CD14-positive monocyte (primary cell): ENCODE results near the gene GGT5. TPM values are rescaled to one million over a fixed set of nuclear protein-coding genes. Genes with fewer than 3 reads are reported as not detected.

Experiments used
- DNase-seq, 3 donors: peaks; one replicate each; pipeline ENCODE4 v3.0.0-alpha.2; 2011 to 2022
- H2AFZ ChIP-seq: 2 replicates; pipeline ENCODE4 v1.6.0; 2012; ENCODE audit warnings: mild to moderate bottlenecking, low read depth, low read length, inconsistent platforms; ENCODE audit not compliant: insufficient read depth, poor library complexity, severe bottlenecking
- H3K27ac ChIP-seq, 2 donors: 1 replicate in 1 of 2; 2 replicates in 1 of 2; pipeline ENCODE4 v1.5.1; 2012 to 2013; ENCODE audit warnings: low read length in 2 of 2, control low read depth in 1 of 2, inconsistent platforms in 1 of 2, low read depth in 1 of 2, mild to moderate bottlenecking in 1 of 2
- H3K27me3 ChIP-seq, 2 donors: one replicate each; pipeline versions ENCODE4 v1.6.0 to v1.6.1; 2011 to 2013; ENCODE audit warnings: low read length in 2 of 2; ENCODE audit not compliant: control insufficient read depth in 2 of 2, insufficient read depth in 2 of 2
- H3K36me3 ChIP-seq, 2 donors: replicated peaks in 1 of 2; 1 replicate in 1 of 2; 2 replicates in 1 of 2; pipeline versions ENCODE4 v1.5.1 to v1.6.1; 2012 to 2013; ENCODE audit warnings: low read length in 2 of 2, control low read depth in 1 of 2, inconsistent platforms in 1 of 2, mild to moderate bottlenecking in 1 of 2; ENCODE audit not compliant: insufficient read depth in 2 of 2, control insufficient read depth in 1 of 2
- H3K4me1 ChIP-seq, 2 donors: 1 replicate in 1 of 2; 2 replicates in 1 of 2; pipeline versions ENCODE4 v1.5.1 to v1.6.1; 2012 to 2013; ENCODE audit warnings: low read length in 2 of 2, control low read depth in 1 of 2, inconsistent platforms in 1 of 2, mild to moderate bottlenecking in 1 of 2, moderate library complexity in 1 of 2; ENCODE audit not compliant: insufficient read depth in 2 of 2, control insufficient read depth in 1 of 2
- H3K4me2 ChIP-seq: replicated peaks from 2 replicates; pipeline ENCODE3; 2012; ENCODE audit warnings: low read length, moderate library complexity, mild to moderate bottlenecking; ENCODE audit not compliant: poor library complexity, severe bottlenecking; ENCODE audit errors: extremely low read depth
- H3K4me3 ChIP-seq, 3 experiments: fragments of 200-600 bp in 1 of 3; sonication (generic) in 1 of 3; replicated peaks in 1 of 3; 1 replicate in 2 of 3; 2 replicates in 1 of 3; pipeline ENCODE4 v1.5.1; 2011 to 2013; ENCODE audit warnings: low read length in 3 of 3, mild to moderate bottlenecking in 3 of 3, control low read depth in 2 of 3, low read depth in 2 of 3, inconsistent platforms in 1 of 3, moderate library complexity in 1 of 3
- H3K79me2 ChIP-seq: 2 replicates; pipeline ENCODE4 v1.6.0; 2012; ENCODE audit warnings: mild to moderate bottlenecking, control low read depth, inconsistent platforms, low read length, moderate library complexity; ENCODE audit not compliant: insufficient read depth
- H3K9ac ChIP-seq: 2 replicates; pipeline ENCODE4 v1.6.0; 2017; ENCODE audit warnings: low read length, mild to moderate bottlenecking; ENCODE audit not compliant: insufficient read depth, poor library complexity, severe bottlenecking
- H3K9me3 ChIP-seq, 2 donors: replicated peaks in 1 of 2; 1 replicate in 1 of 2; 2 replicates in 1 of 2; pipeline versions ENCODE4 v1.5.1 to v1.6.1; 2012 to 2013; ENCODE audit warnings: low read length in 2 of 2, control low read depth in 1 of 2; ENCODE audit not compliant: control insufficient read depth in 1 of 2, insufficient read depth in 1 of 2
- H4K20me1 ChIP-seq: 2 replicates; pipeline ENCODE4 v1.6.0; 2012; ENCODE audit warnings: mild to moderate bottlenecking, low read length, control low read depth, moderate library complexity; ENCODE audit not compliant: insufficient read depth
- H3K27ac Mint-ChIP-seq, 7 donors: one replicate each; pipeline ENCODE4 v1.8.0; 2020; ENCODE audit warnings: mild to moderate bottlenecking in 7 of 7, mixed read lengths in 7 of 7, moderate library complexity in 6 of 7, inconsistent platforms in 2 of 7
- H3K27me3 Mint-ChIP-seq, 3 donors: one replicate each; pipeline ENCODE4 v1.8.0; 2021 to 2022; ENCODE audit warnings: low read depth in 3 of 3, mild to moderate bottlenecking in 3 of 3, mixed read lengths in 3 of 3, moderate library complexity in 3 of 3, inconsistent platforms in 1 of 3
- H3K36me3 Mint-ChIP-seq, 2 donors: one replicate each; pipeline ENCODE4 v1.8.0; 2020; ENCODE audit warnings: mixed read lengths in 2 of 2, inconsistent platforms in 1 of 2, mild to moderate bottlenecking in 1 of 2
- H3K4me1 Mint-ChIP-seq: one replicate; pipeline ENCODE4 v1.8.0; 2020; ENCODE audit warnings: mild to moderate bottlenecking, mixed read lengths
- H3K4me3 Mint-ChIP-seq, 2 donors: one replicate each; pipeline ENCODE4 v1.8.0; 2020; ENCODE audit warnings: mild to moderate bottlenecking in 2 of 2, mixed read lengths in 2 of 2, moderate library complexity in 1 of 2
- H3K9me3 Mint-ChIP-seq, 7 donors: one replicate each; pipeline ENCODE4 v1.8.0; 2020 to 2022; ENCODE audit warnings: mixed read lengths in 7 of 7, mild to moderate bottlenecking in 6 of 7, moderate library complexity in 6 of 7, inconsistent platforms in 2 of 7
- WGBS: methylation state at CpG from one replicate; pipeline ENCODE4 v1.1.5; 2013; ENCODE audit warnings: missing lambda C conversion rate; ENCODE audit not compliant: insufficient coverage; 5-methylcytosine and 5-hydroxymethylcytosine counted together
- intact Hi-C, 2 donors: fragments of 100-400 bp; cut with micrococcal nuclease; formaldehyde crosslinking; loops; one replicate each; pipeline versions ENCODE4 v1.15.0 to v1.15.1; 2023
- polyA plus RNA-seq, 3 donors: library from polyadenylated mRNA; depleted of rRNA in 1 of 3; unstranded in 2 of 3; stranded (reverse) in 1 of 3; fragments of 300-500 nt in 2 of 3; fragments of >200 nt in 1 of 3; fragmentation: Illumina TruSeq in 2 of 3; gene quantifications; 1 replicate in 2 of 3; 2 replicates in 1 of 3; pipeline ENCODE4 v1.2.3, GENCODE V29; 2012 to 2021
- TF ChIP-seq, protein P1 (sequence below): fragments of 200-600 bp; IDR thresholded peaks from one replicate; pipeline ENCODE4 v1.8.0; 2022; ENCODE audit warnings: antibody characterized with exemption, mild to moderate bottlenecking

Gene GGT5
- polyA plus RNA-seq, 3 donors = 0.26 to 0.41 TPM; not detected in 1

DNA sequence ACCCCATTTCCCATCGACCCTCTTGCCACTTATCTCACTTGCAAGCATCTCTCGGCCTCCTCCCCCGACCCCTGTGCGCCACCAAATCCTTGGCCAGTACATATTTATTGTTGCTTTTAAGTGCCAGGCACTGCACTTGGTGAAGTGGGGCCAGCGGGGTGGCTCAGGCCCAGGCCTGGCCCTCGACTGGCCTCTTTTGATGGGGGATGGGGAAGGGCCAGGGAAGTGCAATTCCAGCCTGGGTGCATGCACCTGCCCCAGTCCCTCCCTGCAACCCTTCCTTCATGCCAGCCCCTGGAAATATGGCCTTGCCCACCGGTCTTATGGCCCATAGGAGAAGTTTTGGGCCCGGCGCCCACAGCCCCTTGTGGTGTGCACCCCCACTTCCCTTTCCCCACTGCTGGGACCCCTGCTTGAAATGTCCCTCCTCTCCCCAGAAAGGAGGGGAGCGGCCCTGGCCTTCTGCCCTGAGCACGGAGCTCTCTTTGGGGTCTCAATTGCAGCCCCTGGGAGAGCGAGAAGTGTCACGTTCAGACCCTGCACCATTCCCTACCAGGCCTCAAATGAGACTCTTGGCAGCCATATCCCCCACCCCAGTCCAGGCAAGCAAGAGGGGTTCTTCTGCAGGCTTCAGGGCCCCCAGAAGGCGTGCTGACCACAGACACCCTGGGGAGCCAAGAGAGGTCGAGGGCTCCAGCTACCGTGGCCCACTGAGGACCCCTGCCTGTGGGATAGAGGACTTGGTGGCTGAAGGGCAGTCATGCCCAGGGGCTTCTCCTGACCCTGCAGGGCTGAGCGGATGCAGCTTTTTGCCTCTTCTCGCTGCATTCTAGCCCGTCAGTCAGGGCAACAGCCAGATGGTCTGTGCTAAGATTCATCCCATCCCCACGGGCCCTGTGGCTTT lies 62.6 kb downstream of the GGT5 start:
- Histone ChIP-seq H3K27ac (no peak overlapping the region), H2AFZ (no peak overlapping the region), H3K4me1 (no peaks in the 10 kb centered on the region), H3K9ac (no peak overlapping the region), H3K27me3 (no peaks in the 10 kb centered on the region), H4K20me1 (no peaks in the 10 kb centered on the region), H3K36me3 (peaks cover 13 to 14% of the 10 kb centered on the region in 2 donors), H3K4me3 (no peak overlapping the region), H3K4me2 (no peak overlapping the region), H3K9me3 (no peaks in the 10 kb centered on the region), H3K79me2 (no peaks in the 10 kb centered on the region)
- Mint-ChIP-seq H3K4me1 (no peaks in the 10 kb centered on the region), H3K27ac (no peak overlapping the region), H3K4me3 (no peak overlapping the region), H3K9me3 (no peaks in the 10 kb centered on the region), H3K27me3 (peaks cover 0 to 1% (median 0%) of the 10 kb centered on the region in 3 donors), H3K36me3 (peaks cover 7 to 12% of the 10 kb centered on the region in 2 donors)
- DNase-seq = no peak
- intact Hi-C loops = no loop called here
- TF ChIP-seq, protein P1, sequence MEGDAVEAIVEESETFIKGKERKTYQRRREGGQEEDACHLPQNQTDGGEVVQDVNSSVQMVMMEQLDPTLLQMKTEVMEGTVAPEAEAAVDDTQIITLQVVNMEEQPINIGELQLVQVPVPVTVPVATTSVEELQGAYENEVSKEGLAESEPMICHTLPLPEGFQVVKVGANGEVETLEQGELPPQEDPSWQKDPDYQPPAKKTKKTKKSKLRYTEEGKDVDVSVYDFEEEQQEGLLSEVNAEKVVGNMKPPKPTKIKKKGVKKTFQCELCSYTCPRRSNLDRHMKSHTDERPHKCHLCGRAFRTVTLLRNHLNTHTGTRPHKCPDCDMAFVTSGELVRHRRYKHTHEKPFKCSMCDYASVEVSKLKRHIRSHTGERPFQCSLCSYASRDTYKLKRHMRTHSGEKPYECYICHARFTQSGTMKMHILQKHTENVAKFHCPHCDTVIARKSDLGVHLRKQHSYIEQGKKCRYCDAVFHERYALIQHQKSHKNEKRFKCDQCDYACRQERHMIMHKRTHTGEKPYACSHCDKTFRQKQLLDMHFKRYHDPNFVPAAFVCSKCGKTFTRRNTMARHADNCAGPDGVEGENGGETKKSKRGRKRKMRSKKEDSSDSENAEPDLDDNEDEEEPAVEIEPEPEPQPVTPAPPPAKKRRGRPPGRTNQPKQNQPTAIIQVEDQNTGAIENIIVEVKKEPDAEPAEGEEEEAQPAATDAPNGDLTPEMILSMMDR = no peak
- WGBS = 88% methylated on average over 13 of the region's 20 CpGs

DNA sequence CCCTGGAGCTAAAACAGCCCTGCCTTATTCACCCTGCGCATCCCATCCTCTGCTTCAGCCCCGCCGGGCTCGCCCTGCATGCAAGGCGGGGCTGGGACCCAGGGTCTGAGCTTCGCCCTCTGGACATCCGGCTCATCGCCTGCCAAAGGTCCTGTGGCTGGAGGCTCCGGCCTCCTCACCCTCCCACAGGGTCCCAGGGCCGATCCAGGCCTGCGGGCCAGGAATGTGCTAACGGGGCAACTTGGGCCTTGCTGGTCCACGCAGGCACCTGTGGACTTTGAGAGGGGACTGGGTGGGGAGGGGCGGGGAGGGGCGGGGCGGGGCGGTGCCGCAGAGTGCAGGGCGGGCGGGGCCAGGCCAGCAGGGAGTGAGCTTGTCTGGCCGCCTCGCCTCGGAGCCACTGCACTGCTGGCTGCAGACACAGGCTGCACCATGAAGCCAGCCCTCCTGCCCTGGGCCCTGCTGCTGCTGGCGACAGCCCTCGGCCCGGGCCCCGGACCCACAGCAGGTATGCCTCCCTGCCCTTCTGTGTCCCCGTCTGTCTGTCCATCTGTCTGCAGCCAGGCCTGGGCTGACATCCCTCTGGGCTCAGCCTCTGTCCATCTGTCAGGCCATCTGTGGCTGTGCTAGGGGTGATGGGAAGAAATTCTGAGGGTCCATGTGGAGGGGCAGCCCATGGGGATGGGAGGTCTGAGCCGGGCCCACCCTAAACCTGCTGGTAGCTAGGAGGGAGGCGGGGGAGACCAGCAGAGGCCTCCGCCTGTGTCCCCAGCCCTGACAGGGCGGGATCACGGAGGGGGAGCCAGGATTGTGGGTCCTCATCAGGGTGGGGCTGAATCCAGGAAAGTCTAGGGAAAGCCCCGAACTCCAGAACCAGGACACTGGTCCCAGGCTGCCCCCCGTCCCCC lies 63.5 kb downstream of the GGT5 start, which contains the start of gene SUSD2:
Gene SUSD2, plus strand, starts transcription at position 400 of the 908 bp plus-strand sequence. Its CDS starts 33 bp downstream, at position 433.
- no peak for DNase-seq
- Mint-ChIP-seq H3K27ac (peak within 1 kb of the TSS in 1 of 7 donors; percentile 25), H3K27me3 (peaks cover 0 to 1% (median 0%) of the 10 kb centered on the region in 3 donors), H3K36me3 (peaks cover 10 to 18% of the 10 kb centered on the region in 2 donors), H3K9me3 (no peaks in the 10 kb centered on the region), H3K4me3 (no peak within 1 kb of the TSS), H3K4me1 (no peaks in the 10 kb centered on the region)
- Histone ChIP-seq H3K27me3 (no peaks in the 10 kb centered on the region), H2AFZ (no peak within 1 kb of the TSS), H3K36me3 (peaks cover 22 to 23% of the 10 kb centered on the region in 2 donors), H3K27ac (no peak within 1 kb of the TSS), H3K4me3 (no peak within 1 kb of the TSS), H3K9ac (no peak within 1 kb of the TSS), H3K4me2 (no peak within 1 kb of the TSS), H3K79me2 (no peaks in the 10 kb centered on the region), H3K4me1 (no peaks in the 10 kb centered on the region), H4K20me1 (peaks cover 1% of the 10 kb centered on the region), H3K9me3 (no peaks in the 10 kb centered on the region)
- WGBS = 96% methylated on average over 19 of the region's 35 CpGs
- intact Hi-C loops = no loop called here
- TF ChIP-seq, protein P1 = no peak
